Measurements from ENCODE around the gene RGL2. TPM values are rescaled to one million over a fixed set of nuclear protein-coding genes. Genes with fewer than 3 reads are reported as not detected.

Gene RGL2
- total RNA-seq, 1 experiment from 2014 or later = 71.3 TPM

- H3K9me3 ChIP-seq = no peaks in the 10 kb centered on the region
- no peak overlapping the region for H3K4me3 Mint-ChIP-seq (ENCODE audit: unreplicated experiment)
- H3K36me3 ChIP-seq (ENCODE audit: control insufficient read depth, insufficient read depth, low read length) = no peaks in the 10 kb centered on the region
- H3K27me3 ChIP-seq (replicated peaks; ENCODE audit: control insufficient read depth, insufficient read depth, low read length) = no peaks in the 10 kb centered on the region
- TF ChIP-seq CTCF (IDR thresholded peaks at IDR 0.05; ENCODE audit: insufficient read depth in 1 of 2, low read depth in 1 of 2, low read length in 1 of 2, severe bottlenecking in 1 of 2, unreplicated experiment in 1 of 2) = no peak
- no peak overlapping the region for H3K27ac Mint-ChIP-seq (ENCODE audit: unreplicated experiment)
- ChIA-PET CTCF (no interaction called here), POLR2A (no interaction called here)
- no peak for DNase-seq
- H3K9me3 Mint-ChIP-seq (ENCODE audit: unreplicated experiment) = no peaks in the 10 kb centered on the region
- H3K4me1 ChIP-seq = peaks cover 5% of the 10 kb centered on the region; the same call in 1 of the 2 replicates
- no TSS peak for BruUV-seq (replicated peaks)
- peaks cover 33% of the 10 kb centered on the region for H3K36me3 Mint-ChIP-seq (ENCODE audit: insufficient read depth, unreplicated experiment)
- H3K4me1 Mint-ChIP-seq (ENCODE audit: low read depth, unreplicated experiment) = peaks cover 10% of the 10 kb centered on the region
- intact Hi-C loops (cut with micrococcal nuclease; ENCODE audit: unreplicated experiment) = no loop called here
- no peaks in the 10 kb centered on the region for H3K27me3 Mint-ChIP-seq (ENCODE audit: insufficient read depth, unreplicated experiment)
- no peak overlapping the region for H3K4me3 ChIP-seq (ENCODE audit: low read depth, low read length)
These were observed 47.2 kb downstream of the RGL2 start for GRCh38 chr6:33251395-33252012.

- no peaks in the 10 kb centered on the region; the same call in 1 of the 2 replicates for H3K36me3 ChIP-seq (ENCODE audit: control insufficient read depth, insufficient read depth, low read length)
- H3K4me3 Mint-ChIP-seq (ENCODE audit: unreplicated experiment) = no peak overlapping the region
- CTCF ChIA-PET = no interaction called here
- H3K9me3 ChIP-seq = no peaks in the 10 kb centered on the region
- intact Hi-C loops (cut with micrococcal nuclease; ENCODE audit: unreplicated experiment) = no loop called here
- TF ChIP-seq CTCF (IDR thresholded peaks at IDR 0.05; ENCODE audit: insufficient read depth in 1 of 2, low read depth in 1 of 2, low read length in 1 of 2, severe bottlenecking in 1 of 2, unreplicated experiment in 1 of 2) = no peak
- H3K4me1 ChIP-seq = peaks cover 5% of the 10 kb centered on the region; the same call in 1 of the 2 replicates
- H3K4me3 ChIP-seq (ENCODE audit: low read depth, low read length) = no peak overlapping the region
- H3K27ac Mint-ChIP-seq (ENCODE audit: unreplicated experiment) = no peak overlapping the region
- DNase-seq = no peak
- peaks cover 30% of the 10 kb centered on the region for H3K36me3 Mint-ChIP-seq (ENCODE audit: insufficient read depth, unreplicated experiment)
- BruUV-seq (replicated peaks) = no TSS peak
- no peaks in the 10 kb centered on the region for H3K9me3 Mint-ChIP-seq (ENCODE audit: unreplicated experiment)
- H3K27me3 Mint-ChIP-seq (ENCODE audit: insufficient read depth, unreplicated experiment) = no peaks in the 10 kb centered on the region
- no peaks in the 10 kb centered on the region for H3K27me3 ChIP-seq (replicated peaks; ENCODE audit: control insufficient read depth, insufficient read depth, low read length)
- POLR2A ChIA-PET = no interaction called here
- peaks cover 10% of the 10 kb centered on the region for H3K4me1 Mint-ChIP-seq (ENCODE audit: low read depth, unreplicated experiment)
These were observed 48.0 kb downstream of the RGL2 start for GRCh38 chr6:33250731-33251130.

- Mint-ChIP-seq H3K4me1 (ENCODE audit: low read depth, unreplicated experiment) (peaks cover 10% of the 10 kb centered on the region), H3K27ac (ENCODE audit: unreplicated experiment) (peak overlapping the region; percentile 75), H3K27me3 (ENCODE audit: insufficient read depth, unreplicated experiment) (no peaks in the 10 kb centered on the region), H3K4me3 (ENCODE audit: unreplicated experiment) (peak overlapping the region; percentile 85), H3K36me3 (ENCODE audit: insufficient read depth, unreplicated experiment) (peaks cover 27% of the 10 kb centered on the region), H3K9me3 (ENCODE audit: unreplicated experiment) (no peaks in the 10 kb centered on the region)
- Histone ChIP-seq H3K4me1 (peaks cover 5% of the 10 kb centered on the region; the same call in 1 of the 2 replicates), H3K27me3 (replicated peaks; ENCODE audit: control insufficient read depth, insufficient read depth, low read length) (no peaks in the 10 kb centered on the region), H3K9me3 (no peaks in the 10 kb centered on the region), H3K4me3 (ENCODE audit: low read depth, low read length) (peak overlapping the region; percentile 49), H3K36me3 (ENCODE audit: control insufficient read depth, insufficient read depth, low read length) (no peaks in the 10 kb centered on the region; the same call in 1 of the 2 replicates)
- ChIA-PET CTCF (interaction anchor here (0.6 to 2.1 kb wide), 8 partner anchors 12 to 356 kb away, joined by 3 to 15 read pairs (median 4); partner anchors contain the start of genes RING1, RPS18 and VPS52), POLR2A (interaction anchor here (0.5 to 2.7 kb wide), 5 partner anchors 21 to 278 kb away, joined by 3 to 18 read pairs (median 11); partner anchors contain the start of genes PFDN6, RING1, RPS18 and VPS52)
- intact Hi-C loops (cut with micrococcal nuclease; ENCODE audit: unreplicated experiment) = loop anchor here (1.0 to 2.0 kb wide), 3 partner anchors 21 to 356 kb away; partner anchors contain the start of gene VPS52
- DNase-seq = no peak
- no peak for TF ChIP-seq CTCF (IDR thresholded peaks at IDR 0.05; ENCODE audit: insufficient read depth in 1 of 2, low read depth in 1 of 2, low read length in 1 of 2, severe bottlenecking in 1 of 2, unreplicated experiment in 1 of 2)
- TSS peak; percentile 58 for BruUV-seq (replicated peaks)
These were observed 48.8 kb downstream of the RGL2 start for GRCh38 chr6:33249732-33250630.

Measured in Caco-2 (cell line).